OCI-LY3 (cell line): Measurements from ENCODE around the gene LCN2.

Experiments
- EZH2phosphoT487 ChIP-seq: fragments of 200-600 bp; shearing (Covaris generic); IDR thresholded peaks from 2 replicates; pipeline ENCODE4 v1.6.1; 2018; ENCODE audit warnings: antibody characterized with exemption, mixed run types, low read depth
- TF ChIP-seq, protein P1 (sequence below): fragments of 200-600, 300-600 bp; sonication (generic); IDR thresholded peaks from 2 replicates; pipeline ENCODE4 v1.5.1; 2014; ENCODE audit warnings: antibody characterized with exemption, low read length, low read depth

DNA sequence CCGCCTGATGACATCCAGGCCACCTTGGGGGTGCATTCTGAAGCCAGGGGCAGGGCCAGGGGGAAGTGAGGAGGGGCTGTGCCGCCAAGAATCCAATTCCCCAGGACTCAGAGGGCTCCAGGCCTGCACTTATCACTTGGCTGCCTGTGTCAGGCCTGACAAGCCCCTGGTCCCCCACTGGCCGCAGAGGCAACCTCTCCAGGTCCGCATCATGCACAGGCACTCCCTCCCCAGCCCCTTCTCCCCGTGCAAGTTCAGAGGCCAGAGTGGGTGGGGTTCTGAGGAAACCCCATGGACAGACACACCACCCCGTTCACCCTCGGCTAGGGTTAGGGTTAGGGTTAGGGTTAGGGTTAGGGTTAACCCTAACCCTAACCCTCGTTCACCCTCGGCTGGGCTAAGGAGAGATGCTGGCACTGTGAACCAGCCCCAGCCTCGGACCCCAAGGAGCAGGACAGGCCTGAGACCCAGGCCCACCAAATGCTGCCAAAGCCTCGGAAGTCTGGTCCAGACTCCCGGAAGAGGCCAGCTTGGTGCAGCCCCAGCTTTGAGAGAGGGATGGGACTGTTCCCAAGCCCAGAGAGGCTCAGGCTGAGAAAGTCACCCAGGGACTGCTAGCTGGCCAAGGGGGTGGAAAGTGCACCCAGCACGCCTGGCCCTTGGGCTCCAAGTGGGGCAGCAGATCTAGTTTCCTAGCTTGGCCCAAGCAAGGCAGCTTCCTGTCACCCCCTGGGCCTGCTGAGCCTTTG is 4.9 kb downstream of the LCN2 start:
- TF ChIP-seq, protein P1, sequence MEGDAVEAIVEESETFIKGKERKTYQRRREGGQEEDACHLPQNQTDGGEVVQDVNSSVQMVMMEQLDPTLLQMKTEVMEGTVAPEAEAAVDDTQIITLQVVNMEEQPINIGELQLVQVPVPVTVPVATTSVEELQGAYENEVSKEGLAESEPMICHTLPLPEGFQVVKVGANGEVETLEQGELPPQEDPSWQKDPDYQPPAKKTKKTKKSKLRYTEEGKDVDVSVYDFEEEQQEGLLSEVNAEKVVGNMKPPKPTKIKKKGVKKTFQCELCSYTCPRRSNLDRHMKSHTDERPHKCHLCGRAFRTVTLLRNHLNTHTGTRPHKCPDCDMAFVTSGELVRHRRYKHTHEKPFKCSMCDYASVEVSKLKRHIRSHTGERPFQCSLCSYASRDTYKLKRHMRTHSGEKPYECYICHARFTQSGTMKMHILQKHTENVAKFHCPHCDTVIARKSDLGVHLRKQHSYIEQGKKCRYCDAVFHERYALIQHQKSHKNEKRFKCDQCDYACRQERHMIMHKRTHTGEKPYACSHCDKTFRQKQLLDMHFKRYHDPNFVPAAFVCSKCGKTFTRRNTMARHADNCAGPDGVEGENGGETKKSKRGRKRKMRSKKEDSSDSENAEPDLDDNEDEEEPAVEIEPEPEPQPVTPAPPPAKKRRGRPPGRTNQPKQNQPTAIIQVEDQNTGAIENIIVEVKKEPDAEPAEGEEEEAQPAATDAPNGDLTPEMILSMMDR, result no peak
- TF ChIP-seq EZH2phosphoT487, result no peak
